Measurements from ENCODE around the gene MSH3. TPM values are rescaled to one million over a fixed set of nuclear protein-coding genes. Genes with fewer than 3 reads are reported as not detected.
"Not testable (repeated sequence)": the region's sequence is repeated elsewhere in the genome, so short reads cannot be mapped to it uniquely, and the experiment has no call there.

Gene MSH3
- total RNA-seq, 1 experiment from 2014 or later, result 15.8 TPM

DNA sequence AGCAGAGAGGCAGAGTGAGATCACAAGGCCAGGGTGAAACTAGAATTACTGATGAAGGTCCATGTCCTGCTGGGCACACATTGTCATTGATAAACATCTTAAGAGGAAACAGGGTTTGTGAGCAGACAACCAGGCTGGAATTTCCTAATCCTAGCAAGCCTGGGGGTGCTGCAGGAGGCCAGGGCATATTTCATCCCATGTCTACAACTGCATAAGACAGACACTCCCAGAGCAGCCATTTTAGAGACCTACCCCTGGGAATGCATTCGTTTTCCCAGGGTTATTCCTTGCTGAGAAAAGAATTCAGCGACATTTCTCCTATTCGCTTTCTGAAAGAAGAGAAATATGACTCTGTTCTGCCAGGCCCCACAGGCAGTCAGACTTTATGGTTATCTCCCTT is 248.2 kb downstream of the MSH3 start:
- not testable (repeated sequence) for DNase-seq (ENCODE audit: low read depth)

DNA sequence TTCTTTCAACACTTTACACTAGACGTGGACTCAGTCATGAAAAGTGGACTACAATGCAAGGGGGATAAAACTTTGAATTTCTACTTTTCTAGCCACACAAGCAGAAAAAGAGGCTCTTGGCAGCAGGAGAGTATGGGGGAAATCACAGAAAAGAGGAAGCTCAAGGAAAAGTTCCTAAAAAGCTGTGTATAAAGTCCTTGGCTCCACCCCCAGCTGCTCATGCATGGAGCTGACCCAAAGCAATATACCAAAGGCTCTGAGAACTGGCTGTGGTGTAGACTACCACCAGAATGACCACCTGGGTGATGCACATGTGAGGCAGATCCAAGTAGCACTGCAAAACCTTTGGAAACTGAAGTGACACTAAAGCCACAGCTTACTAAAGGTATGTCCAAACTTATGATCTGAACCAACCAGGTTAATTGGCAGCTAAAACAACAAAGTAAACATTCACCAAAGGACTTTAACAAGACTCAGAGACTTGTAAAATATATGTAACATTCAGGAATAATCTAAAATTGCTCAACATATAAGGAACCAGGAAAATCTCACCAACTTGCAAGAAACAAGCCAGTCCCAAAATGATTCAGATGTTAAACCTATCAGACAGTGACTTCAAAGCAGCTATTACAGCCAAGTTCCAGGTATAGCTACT is 250.2 kb downstream of the MSH3 start:
- no peak for DNase-seq (ENCODE audit: low read depth)

DNA sequence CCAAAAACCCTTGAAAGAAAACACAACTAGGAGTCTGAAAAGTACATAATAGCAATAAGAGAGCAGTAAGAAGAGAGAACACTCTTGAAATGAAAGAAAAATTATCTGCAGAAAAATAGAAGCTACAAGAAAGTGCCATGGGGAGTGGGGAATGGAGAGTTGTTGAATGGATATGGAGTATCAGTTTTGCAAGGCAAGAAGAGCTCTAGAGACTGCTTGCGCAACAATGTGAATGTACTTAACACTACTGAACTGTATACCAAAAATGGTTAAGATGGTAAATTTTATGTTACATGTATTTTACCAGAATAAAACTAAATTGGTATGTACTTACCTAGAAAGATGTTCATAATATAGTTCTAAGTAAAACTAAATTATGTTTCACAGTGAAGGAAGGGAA is 251.0 kb downstream of the MSH3 start:
- no peak for DNase-seq (ENCODE audit: low read depth)

DNA sequence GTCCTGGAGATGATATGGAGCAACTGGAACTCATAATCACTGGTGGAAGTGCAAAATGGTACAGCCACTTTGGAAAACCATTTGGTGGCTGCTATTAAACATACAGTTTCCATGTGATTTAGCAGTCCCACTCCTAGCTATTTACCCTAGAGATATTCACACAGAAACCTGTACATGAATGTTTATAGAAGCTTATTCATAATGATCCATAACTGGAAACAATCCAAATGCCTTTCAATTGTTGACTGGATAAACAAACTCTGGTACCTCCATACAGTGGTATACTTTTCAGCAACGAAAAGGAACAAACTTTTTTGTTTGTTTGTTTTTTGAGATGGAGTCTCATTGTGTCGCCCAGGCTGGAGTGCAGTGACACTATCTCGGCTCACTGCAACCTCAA is 258.0 kb downstream of the MSH3 start:
- DNase-seq (ENCODE audit: low read depth), result no peak

DNA sequence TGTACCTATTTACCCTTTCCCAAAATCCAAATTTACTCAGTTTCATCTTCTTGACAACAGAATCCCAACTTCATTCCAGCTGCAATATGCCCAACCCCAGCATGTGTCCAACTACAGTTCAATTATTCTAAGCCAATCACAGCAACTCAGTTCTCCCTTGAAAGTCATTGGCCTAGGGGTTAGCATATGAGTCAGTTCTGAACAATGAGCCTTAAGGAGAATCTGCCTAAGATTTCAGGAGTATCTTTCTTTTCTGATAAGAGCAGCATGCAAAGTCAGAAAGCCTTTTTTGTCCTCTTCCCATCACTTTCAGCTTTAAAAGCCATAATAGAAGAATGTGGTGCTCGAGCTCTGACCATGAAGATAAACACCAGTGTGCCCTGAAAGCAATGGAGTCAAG is 261.3 kb downstream of the MSH3 start:
- peak; percentile 11 for DNase-seq (ENCODE audit: low read depth)

DNA sequence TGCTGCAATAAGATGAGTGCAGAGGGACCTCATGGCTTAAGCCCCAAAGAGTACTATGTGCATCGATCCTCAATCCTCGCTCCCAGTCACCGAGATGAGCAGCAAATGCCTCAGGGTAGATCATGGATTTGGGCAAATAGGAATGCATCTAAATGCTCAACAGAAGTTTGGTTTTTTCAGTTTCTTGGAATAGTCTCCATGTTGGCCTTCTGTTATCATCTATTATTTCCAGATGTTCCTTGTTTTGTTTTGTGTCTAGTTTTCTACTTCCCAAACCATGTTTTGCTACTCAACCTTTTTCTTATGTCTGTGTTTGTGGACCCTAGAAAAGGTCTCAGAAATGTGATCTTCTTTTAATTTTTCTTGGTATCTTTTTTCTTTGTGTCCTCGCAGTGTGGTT is 262.2 kb downstream of the MSH3 start:
- no peak for DNase-seq (ENCODE audit: low read depth)

DNA sequence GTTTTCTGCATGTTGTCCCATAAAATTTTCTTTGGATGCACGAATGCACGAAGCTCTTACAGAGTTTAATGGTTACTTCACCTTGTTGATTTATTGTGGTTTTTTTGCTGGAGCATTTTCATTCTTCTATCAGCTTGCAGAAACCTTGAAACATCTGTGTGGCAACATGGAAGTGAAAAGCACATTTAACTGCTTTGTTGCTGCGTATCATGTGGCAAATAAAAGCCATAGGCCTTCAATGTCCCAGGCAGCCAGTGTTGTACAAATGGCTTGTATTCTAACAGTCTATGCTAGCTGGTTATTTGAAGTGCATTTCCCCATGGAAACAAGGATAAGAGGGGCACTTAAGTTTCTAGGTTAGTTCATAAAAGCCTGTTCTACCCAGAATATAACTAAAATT is 263.2 kb downstream of the MSH3 start:
- DNase-seq (ENCODE audit: low read depth), result no peak

DNA sequence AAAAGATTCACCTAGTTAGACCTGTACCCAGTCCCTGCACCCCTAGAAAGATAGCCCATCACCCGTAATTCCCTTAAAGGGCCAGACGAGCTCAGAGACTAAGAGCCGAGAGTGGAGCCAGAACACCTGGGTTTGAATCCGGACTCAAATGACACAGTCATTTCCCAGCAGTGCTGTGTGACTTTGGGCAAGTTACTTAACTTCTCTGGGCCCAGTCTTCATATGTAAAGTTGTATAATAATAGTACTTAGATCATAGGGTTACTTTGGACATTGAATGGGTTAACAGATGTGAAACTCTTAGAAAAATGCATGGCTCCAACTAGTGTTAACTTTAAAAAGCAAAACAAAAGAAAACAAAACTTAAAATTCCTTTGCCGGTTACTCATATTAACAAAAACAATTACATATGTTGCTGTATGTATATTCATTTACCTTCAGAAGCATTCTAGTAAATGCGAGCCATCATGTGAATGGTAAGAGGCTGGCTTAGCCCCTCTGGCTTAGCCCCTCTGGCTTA is 265.3 kb downstream of the MSH3 start:
- peak; percentile 5 for DNase-seq (ENCODE audit: low read depth)

DNA sequence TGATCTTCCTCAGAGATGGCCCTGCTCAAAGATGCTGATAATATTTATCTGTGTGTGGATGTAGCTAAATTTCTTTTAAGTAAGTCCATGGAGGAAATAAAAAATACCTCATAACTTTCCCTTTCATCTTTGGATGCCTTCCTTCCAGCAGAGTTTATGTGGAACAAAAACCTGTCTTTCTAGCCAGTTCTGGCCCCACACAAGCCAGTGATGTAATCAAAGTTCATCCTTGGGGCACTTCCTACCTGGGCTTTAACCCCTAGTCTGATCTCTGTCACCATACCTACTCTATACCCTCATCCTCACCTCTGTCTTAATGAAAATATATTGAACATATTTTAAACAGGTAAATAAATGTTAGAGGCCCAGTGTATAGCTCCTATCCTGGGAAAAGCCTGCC is 265.9 kb downstream of the MSH3 start:
- no peak for DNase-seq (ENCODE audit: low read depth)

DNA sequence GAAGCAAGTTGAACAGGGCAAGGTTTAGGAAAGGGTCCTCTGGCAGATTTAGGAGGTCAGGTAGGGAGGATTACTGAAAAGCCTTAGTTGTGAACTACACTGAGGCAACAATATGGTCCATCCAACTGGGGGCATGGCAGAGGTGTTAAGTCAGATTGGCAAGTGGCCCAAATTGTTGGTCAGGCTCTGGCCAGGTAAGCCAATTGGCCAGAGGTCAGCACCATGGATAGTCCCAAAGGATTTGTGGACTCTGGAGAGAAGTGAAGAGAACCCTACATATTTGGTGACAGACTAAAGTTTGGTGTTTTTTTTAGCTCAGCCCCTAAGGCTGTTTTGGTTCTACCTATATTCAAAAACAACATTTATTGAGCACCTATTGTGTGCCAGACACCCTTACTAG is 266.6 kb downstream of the MSH3 start:
- peak; percentile 11 for DNase-seq (ENCODE audit: low read depth)

DNA sequence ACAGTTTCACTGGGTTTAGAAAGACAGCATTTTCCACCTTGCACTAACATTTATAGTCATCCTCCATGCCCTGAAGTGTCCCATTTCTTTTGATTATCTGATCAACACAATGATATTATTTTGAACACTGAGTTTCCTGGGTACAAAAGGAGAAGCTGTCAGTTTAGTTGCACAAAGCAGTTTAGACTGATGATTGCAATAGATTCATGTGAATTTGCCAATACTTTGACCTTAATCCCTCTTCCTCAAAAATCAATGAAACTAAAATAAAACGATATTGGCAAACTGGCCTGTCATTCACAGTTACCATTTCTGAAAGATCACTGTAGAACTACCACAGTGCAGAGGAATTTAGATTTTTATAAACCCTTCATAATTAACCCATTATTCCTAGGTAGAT is 271.5 kb downstream of the MSH3 start:
- DNase-seq (ENCODE audit: low read depth), result no peak

Other genes with a start within 250 kb of the MSH3 start
- 24.4 and 34.1 TPM in 2 replicates for gene ZFYVE16, start 246.6 kb upstream of the MSH3 start, total RNA-seq (2014; rRNA removed)
- gene FAM151B, start 166.6 kb upstream of the MSH3 start, total RNA-seq (2014; rRNA removed), result 3.0 and 3.1 TPM in 2 replicates
- gene ANKRD34B, start 84.4 kb upstream of the MSH3 start, total RNA-seq (2014; rRNA removed), result not detected in 2 replicates
- 112 and 131 TPM in 2 replicates for gene DHFR, start 331 bp downstream of the MSH3 start, total RNA-seq (2014; rRNA removed)

Data from LHCN-M2 (cell line).